Neuron (in vitro differentiated cells): Measurements from ENCODE around the gene LRP1B.

Experiments
- H2AFZ ChIP-seq: one replicate; pipeline ENCODE4 v1.6.1; 2013; ENCODE audit warnings: low read depth, mild to moderate bottlenecking, inconsistent platforms, low read length, moderate library complexity
- H3K27me3 ChIP-seq: one replicate; pipeline ENCODE4 v1.6.1; 2013; ENCODE audit warnings: low read length; ENCODE audit not compliant: insufficient read depth
- H3K36me3 ChIP-seq: one replicate; pipeline ENCODE4 v1.6.1; 2013; ENCODE audit warnings: low read length; ENCODE audit not compliant: insufficient read depth
- H3K4me1 ChIP-seq: one replicate; pipeline ENCODE4 v1.6.1; 2013; ENCODE audit warnings: low read length; ENCODE audit not compliant: insufficient read depth
- H3K4me3 ChIP-seq: 2 replicates; pipeline ENCODE4 v1.5.1; 2013; ENCODE audit warnings: mild to moderate bottlenecking, low read length, moderate library complexity
- H3K9me3 ChIP-seq: one replicate; pipeline ENCODE4 v1.6.1; 2013; ENCODE audit warnings: low read length

Gene LRP1B

GRCh38 chr2:141570474-141571131 is 560.2 kb downstream of the LRP1B start:
- H3K4me1 ChIP-seq = no peaks in the 10 kb centered on the region
- no peak overlapping the region for H2AFZ ChIP-seq
- H3K36me3 ChIP-seq = no peaks in the 10 kb centered on the region
- no peaks in the 10 kb centered on the region for H3K9me3 ChIP-seq
- no peaks in the 10 kb centered on the region for H3K27me3 ChIP-seq
- H3K4me3 ChIP-seq = no peak overlapping the region

GRCh38 chr2:141569941-141570340 is 560.9 kb downstream of the LRP1B start:
- no peaks in the 10 kb centered on the region for H3K4me1 ChIP-seq
- no peaks in the 10 kb centered on the region for H3K36me3 ChIP-seq
- no peaks in the 10 kb centered on the region for H3K9me3 ChIP-seq
- H3K4me3 ChIP-seq = no peak overlapping the region
- no peaks in the 10 kb centered on the region for H3K27me3 ChIP-seq
- no peak overlapping the region for H2AFZ ChIP-seq

GRCh38 chr2:141565597-141565996 is 565.2 kb downstream of the LRP1B start:
- no peaks in the 10 kb centered on the region for H3K27me3 ChIP-seq
- no peak overlapping the region for H3K4me3 ChIP-seq
- H3K36me3 ChIP-seq = no peaks in the 10 kb centered on the region

GRCh38 chr2:141560723-141561122 is 570.1 kb downstream of the LRP1B start:
- no peaks in the 10 kb centered on the region for H3K4me1 ChIP-seq
- no peaks in the 10 kb centered on the region for H3K9me3 ChIP-seq
- no peak overlapping the region for H2AFZ ChIP-seq
- H3K4me3 ChIP-seq = no peak overlapping the region
- H3K27me3 ChIP-seq = no peaks in the 10 kb centered on the region
- H3K36me3 ChIP-seq = no peaks in the 10 kb centered on the region

More at GRCh38 chr2:141565597-141565996, 565.2 kb downstream of the LRP1B start:
- H3K4me1 ChIP-seq = no peaks in the 10 kb centered on the region
- H2AFZ ChIP-seq = no peak overlapping the region
- no peaks in the 10 kb centered on the region for H3K9me3 ChIP-seq

- no peaks in the 10 kb centered on the region for H3K36me3 ChIP-seq
- H2AFZ ChIP-seq = no peak overlapping the region
- no peak overlapping the region for H3K4me3 ChIP-seq
- H3K27me3 ChIP-seq = no peaks in the 10 kb centered on the region
- no peaks in the 10 kb centered on the region for H3K9me3 ChIP-seq
- no peaks in the 10 kb centered on the region for H3K4me1 ChIP-seq
These were observed 573.3 kb downstream of the LRP1B start for GRCh38 chr2:141557329-141558095.

GRCh38 chr2:141555876-141556470 is 574.8 kb downstream of the LRP1B start:
- Histone ChIP-seq H3K9me3 (no peaks in the 10 kb centered on the region), H2AFZ (no peak overlapping the region), H3K4me3 (no peak overlapping the region), H3K36me3 (no peaks in the 10 kb centered on the region), H3K4me1 (no peaks in the 10 kb centered on the region), H3K27me3 (no peaks in the 10 kb centered on the region)

GRCh38 chr2:141554810-141555209 is 576.0 kb downstream of the LRP1B start:
- H3K9me3 ChIP-seq = no peaks in the 10 kb centered on the region

GRCh38 chr2:141534666-141535362 is 596.0 kb downstream of the LRP1B start:
- Histone ChIP-seq H3K4me1 (peaks cover 3% of the 10 kb centered on the region), H3K9me3 (no peaks in the 10 kb centered on the region), H3K27me3 (no peaks in the 10 kb centered on the region), H3K4me3 (no peak overlapping the region), H3K36me3 (no peaks in the 10 kb centered on the region), H2AFZ (peak overlapping the region; percentile 73)

More at GRCh38 chr2:141554810-141555209, 576.0 kb downstream of the LRP1B start:
- Histone ChIP-seq H3K27me3 (no peaks in the 10 kb centered on the region), H2AFZ (no peak overlapping the region), H3K4me1 (no peaks in the 10 kb centered on the region), H3K36me3 (no peaks in the 10 kb centered on the region), H3K4me3 (no peak overlapping the region)

GRCh38 chr2:141529659-141530058 is 601.2 kb downstream of the LRP1B start:
- no peaks in the 10 kb centered on the region for H3K36me3 ChIP-seq
- H3K4me1 ChIP-seq = peaks cover 7% of the 10 kb centered on the region
- no peaks in the 10 kb centered on the region for H3K9me3 ChIP-seq
- no peak overlapping the region for H3K4me3 ChIP-seq
- H3K27me3 ChIP-seq = no peaks in the 10 kb centered on the region
- no peak overlapping the region for H2AFZ ChIP-seq

- H3K4me3 ChIP-seq = no peak overlapping the region
These were observed 601.8 kb downstream of the LRP1B start for GRCh38 chr2:141528990-141529389.

GRCh38 chr2:141526760-141527159 is 604.1 kb downstream of the LRP1B start:
- no peaks in the 10 kb centered on the region for H3K27me3 ChIP-seq
- H3K9me3 ChIP-seq = no peaks in the 10 kb centered on the region
- no peak overlapping the region for H3K4me3 ChIP-seq
- no peaks in the 10 kb centered on the region for H3K36me3 ChIP-seq
- H2AFZ ChIP-seq = no peak overlapping the region
- peaks cover 7% of the 10 kb centered on the region for H3K4me1 ChIP-seq

More at GRCh38 chr2:141528990-141529389, 601.8 kb downstream of the LRP1B start:
- Histone ChIP-seq H3K4me1 (peaks cover 7% of the 10 kb centered on the region), H3K27me3 (no peaks in the 10 kb centered on the region), H3K9me3 (no peaks in the 10 kb centered on the region), H2AFZ (no peak overlapping the region), H3K36me3 (no peaks in the 10 kb centered on the region)

GRCh38 chr2:141524777-141525176 is 606.0 kb downstream of the LRP1B start:
- Histone ChIP-seq H3K9me3 (no peaks in the 10 kb centered on the region), H3K4me3 (no peak overlapping the region), H3K36me3 (no peaks in the 10 kb centered on the region), H3K27me3 (no peaks in the 10 kb centered on the region), H3K4me1 (peaks cover 7% of the 10 kb centered on the region), H2AFZ (no peak overlapping the region)

- peaks cover 7% of the 10 kb centered on the region for H3K4me1 ChIP-seq
- H3K36me3 ChIP-seq = no peaks in the 10 kb centered on the region
- H3K4me3 ChIP-seq = no peak overlapping the region
- H3K9me3 ChIP-seq = no peaks in the 10 kb centered on the region
- no peaks in the 10 kb centered on the region for H3K27me3 ChIP-seq
- H2AFZ ChIP-seq = no peak overlapping the region
These were observed 607.6 kb downstream of the LRP1B start for GRCh38 chr2:141523199-141523598.
